A549 treated with AZD9567 at 1 μM for 4 hours (cell line): ENCODE data around the gene GPR142. TPM values are rescaled to one million over a fixed set of nuclear protein-coding genes. Genes with fewer than 3 reads are reported as not detected.

Source experiments
- total RNA-seq: library from RNA; stranded (reverse); fragments of 200-300 nt; extraction: Qiagen RNA extraction; gene quantifications from 5 replicates; pipeline ENCODE4 v1.2.3, GENCODE V29; 2022; ENCODE audit not compliant: insufficient read depth

The GPR142 gene, protein sequence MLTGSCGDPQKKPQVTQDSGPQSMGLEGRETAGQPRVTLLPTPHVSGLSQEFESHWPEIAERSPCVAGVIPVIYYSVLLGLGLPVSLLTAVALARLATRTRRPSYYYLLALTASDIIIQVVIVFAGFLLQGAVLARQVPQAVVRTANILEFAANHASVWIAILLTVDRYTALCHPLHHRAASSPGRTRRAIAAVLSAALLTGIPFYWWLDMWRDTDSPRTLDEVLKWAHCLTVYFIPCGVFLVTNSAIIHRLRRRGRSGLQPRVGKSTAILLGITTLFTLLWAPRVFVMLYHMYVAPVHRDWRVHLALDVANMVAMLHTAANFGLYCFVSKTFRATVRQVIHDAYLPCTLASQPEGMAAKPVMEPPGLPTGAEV
- total RNA-seq: not detected in 5 replicates

GRCh38 chr17:74367206-74367605, at the start of gene GPR142:
TSS of gene GPR142 (plus strand) at chr17:74367506. CDS start at chr17:74369541, 2,035 bp downstream.

GRCh38 chr17:74325743-74326379, 41.4 kb upstream of the GPR142 start, which contains the start of gene KIF19:
TSS of gene KIF19 (plus strand) at chr17:74326226. CDS start at chr17:74326350, 124 bp downstream.

GRCh38 chr17:74361230-74362068, 5.9 kb upstream of the GPR142 start, which contains the start of gene BTBD17:
TSS of gene BTBD17 (minus strand) at chr17:74361868. CDS start at chr17:74361819, 49 bp downstream.

Other genes with a start within 250 kb of the GPR142 start
- gene RPL38, start 163.8 kb upstream of the GPR142 start, total RNA-seq: 2,702 to 4,782 TPM (median 2,898 TPM) in 5 replicates
- gene TTYH2, start 153.9 kb upstream of the GPR142 start, total RNA-seq: 0.78 to 2.3 TPM (median 1.9 TPM) in 5 replicates
- gene DNAI2, start 93.3 kb upstream of the GPR142 start, total RNA-seq: 0.05 TPM in 1 of 5 replicates, not detected in the others
- 0.02 to 0.04 TPM in 2 of 5 replicates, not detected in the others for gene KIF19, start 41.3 kb upstream of the GPR142 start, total RNA-seq
- gene BTBD17, start 5.6 kb upstream of the GPR142 start, total RNA-seq: 0.08 TPM in 1 of 5 replicates, not detected in the others
- 30.9 to 57.7 TPM (median 51.7 TPM) in 5 replicates for gene GPRC5C, start 64.6 kb downstream of the GPR142 start, total RNA-seq
- 0.09 to 0.15 TPM in 2 of 5 replicates, not detected in the others for gene CD300A, start 99.1 kb downstream of the GPR142 start, total RNA-seq
- gene CD300LB, start 164.0 kb downstream of the GPR142 start, total RNA-seq: 0.05 to 0.12 TPM (median 0.07 TPM) in 4 of 5 replicates, not detected in the other
- 0.13 to 0.19 TPM (median 0.16 TPM) in 4 of 5 replicates, not detected in the other for gene CD300C, start 178.6 kb downstream of the GPR142 start, total RNA-seq
- gene CD300H, start 200.0 kb downstream of the GPR142 start, total RNA-seq: 0.39 to 0.70 TPM (median 0.45 TPM) in 4 of 5 replicates, not detected in the other
- gene CD300LD, start 224.8 kb downstream of the GPR142 start, total RNA-seq: not detected in 5 replicates